Measurements from ENCODE around the gene ZNF277. TPM values are rescaled to one million over a fixed set of nuclear protein-coding genes. Genes with fewer than 3 reads are reported as not detected.
"Not testable (repeated sequence)": the region's sequence is repeated elsewhere in the genome, so short reads cannot be mapped to it uniquely, and the experiment has no call there.

Gene ZNF277
- total RNA-seq, 1 donor from 2014 or later: 23.7 TPM

GRCh38 chr7:112238852-112239610 is 32.5 kb downstream of the ZNF277 start:
- H3K9me3 Mint-ChIP-seq: peaks cover 37% of the 10 kb centered on the region
- no peak overlapping the region for H3K4me3 Mint-ChIP-seq
- H3K36me3 Mint-ChIP-seq: peaks cover 17% of the 10 kb centered on the region
- no peak for DNase-seq (ENCODE audit: low spot score in 2 of 2, unreplicated experiment in 2 of 2)
- TF ChIP-seq CTCF (IDR thresholded peaks at IDR 0.05; ENCODE audit: unreplicated experiment): no peak
- H3K27me3 Mint-ChIP-seq (ENCODE audit: low read depth): no peaks in the 10 kb centered on the region
- H3K27ac Mint-ChIP-seq: no peak overlapping the region
- H3K4me1 Mint-ChIP-seq: no peaks in the 10 kb centered on the region

GRCh38 chr7:112248598-112248997 is 42.1 kb downstream of the ZNF277 start:
- no peak for DNase-seq (ENCODE audit: low spot score in 2 of 2, unreplicated experiment in 2 of 2)
- Mint-ChIP-seq H3K4me3 (no peak overlapping the region), H3K9me3 (peaks cover 17% of the 10 kb centered on the region), H3K36me3 (peaks cover 5% of the 10 kb centered on the region), H3K4me1 (peaks cover 5% of the 10 kb centered on the region), H3K27ac (no peak overlapping the region), H3K27me3 (ENCODE audit: low read depth) (peaks cover 16% of the 10 kb centered on the region)
- no peak for TF ChIP-seq CTCF (IDR thresholded peaks at IDR 0.05; ENCODE audit: unreplicated experiment)

- H3K36me3 Mint-ChIP-seq; H3K4me3 Mint-ChIP-seq; H3K4me1 Mint-ChIP-seq; H3K27ac Mint-ChIP-seq; DNase-seq (ENCODE audit: low spot score in 2 of 2, unreplicated experiment in 2 of 2): not testable (repeated sequence)
- Mint-ChIP-seq H3K9me3 (peaks cover 16% of the 10 kb centered on the region), H3K27me3 (ENCODE audit: low read depth) (peaks cover 16% of the 10 kb centered on the region)
Measured at GRCh38 chr7:112249967-112250366, 43.5 kb downstream of the ZNF277 start.

GRCh38 chr7:112252141-112252540 is 45.6 kb downstream of the ZNF277 start:
- no peak overlapping the region for H3K4me3 Mint-ChIP-seq
- peaks cover 5% of the 10 kb centered on the region for H3K36me3 Mint-ChIP-seq
- H3K27ac Mint-ChIP-seq: no peak overlapping the region
- TF ChIP-seq CTCF (IDR thresholded peaks at IDR 0.05; ENCODE audit: unreplicated experiment): no peak
- no peak for DNase-seq (ENCODE audit: low spot score in 2 of 2, unreplicated experiment in 2 of 2)
- H3K27me3 Mint-ChIP-seq (ENCODE audit: low read depth): peaks cover 16% of the 10 kb centered on the region
- peaks cover 11% of the 10 kb centered on the region for H3K9me3 Mint-ChIP-seq
- H3K4me1 Mint-ChIP-seq: peaks cover 12% of the 10 kb centered on the region

GRCh38 chr7:112252691-112253090 is 46.2 kb downstream of the ZNF277 start:
- Mint-ChIP-seq H3K27me3 (ENCODE audit: low read depth) (peaks cover 16% of the 10 kb centered on the region), H3K4me3 (no peak overlapping the region), H3K4me1 (peaks cover 12% of the 10 kb centered on the region)

More at GRCh38 chr7:112252691-112253090, 46.2 kb downstream of the ZNF277 start:
- peaks cover 9% of the 10 kb centered on the region for H3K9me3 Mint-ChIP-seq
- H3K27ac Mint-ChIP-seq: no peak overlapping the region
- DNase-seq (ENCODE audit: low spot score in 2 of 2, unreplicated experiment in 2 of 2): no peak
- no peak for TF ChIP-seq CTCF (IDR thresholded peaks at IDR 0.05; ENCODE audit: unreplicated experiment)
- H3K36me3 Mint-ChIP-seq: peaks cover 3% of the 10 kb centered on the region
